Measurements from ENCODE around the gene CCDC192.
"Not testable (repeated sequence)": the region's sequence is repeated elsewhere in the genome, so short reads cannot be mapped to it uniquely, and the experiment has no call there.

CCDC192 gene

GRCh38 chr5:127667926-127668325, 35.3 kb upstream of the CCDC192 start:
- no peak for DNase-seq (ENCODE audit: low read depth)

DNA sequence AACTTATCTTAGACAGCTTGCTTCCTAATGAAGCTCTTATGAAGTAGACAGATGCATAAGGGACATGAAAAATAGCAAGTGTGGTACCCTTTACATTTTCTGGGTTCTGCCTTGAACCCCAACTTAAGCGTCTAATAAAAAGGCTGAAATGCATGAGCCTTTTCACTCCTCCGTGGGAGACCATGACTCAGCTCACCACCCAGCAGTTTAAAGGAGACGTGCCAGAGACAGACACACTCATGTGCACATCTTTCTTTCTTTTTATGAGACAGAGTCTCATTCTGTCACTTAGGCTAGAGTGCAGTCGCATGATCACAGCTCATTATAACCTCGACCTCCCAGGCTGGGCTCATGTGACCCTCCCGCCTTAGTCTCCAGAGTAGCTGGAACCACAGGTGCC, 32.0 kb upstream of the CCDC192 start:
- no peak for DNase-seq (ENCODE audit: low read depth)
- TF ChIP-seq, protein P1, sequence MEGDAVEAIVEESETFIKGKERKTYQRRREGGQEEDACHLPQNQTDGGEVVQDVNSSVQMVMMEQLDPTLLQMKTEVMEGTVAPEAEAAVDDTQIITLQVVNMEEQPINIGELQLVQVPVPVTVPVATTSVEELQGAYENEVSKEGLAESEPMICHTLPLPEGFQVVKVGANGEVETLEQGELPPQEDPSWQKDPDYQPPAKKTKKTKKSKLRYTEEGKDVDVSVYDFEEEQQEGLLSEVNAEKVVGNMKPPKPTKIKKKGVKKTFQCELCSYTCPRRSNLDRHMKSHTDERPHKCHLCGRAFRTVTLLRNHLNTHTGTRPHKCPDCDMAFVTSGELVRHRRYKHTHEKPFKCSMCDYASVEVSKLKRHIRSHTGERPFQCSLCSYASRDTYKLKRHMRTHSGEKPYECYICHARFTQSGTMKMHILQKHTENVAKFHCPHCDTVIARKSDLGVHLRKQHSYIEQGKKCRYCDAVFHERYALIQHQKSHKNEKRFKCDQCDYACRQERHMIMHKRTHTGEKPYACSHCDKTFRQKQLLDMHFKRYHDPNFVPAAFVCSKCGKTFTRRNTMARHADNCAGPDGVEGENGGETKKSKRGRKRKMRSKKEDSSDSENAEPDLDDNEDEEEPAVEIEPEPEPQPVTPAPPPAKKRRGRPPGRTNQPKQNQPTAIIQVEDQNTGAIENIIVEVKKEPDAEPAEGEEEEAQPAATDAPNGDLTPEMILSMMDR (conservative IDR thresholded peaks at IDR 0.05; ENCODE audit: low read length) = no peak
- no peak overlapping the region for H3K4me3 ChIP-seq (ENCODE audit: low read length)

More at GRCh38 chr5:127667926-127668325, 35.3 kb upstream of the CCDC192 start:
- no peak overlapping the region for H3K4me3 ChIP-seq (ENCODE audit: low read length)
- TF ChIP-seq, protein P1 (conservative IDR thresholded peaks at IDR 0.05; ENCODE audit: low read length) = no peak

DNA sequence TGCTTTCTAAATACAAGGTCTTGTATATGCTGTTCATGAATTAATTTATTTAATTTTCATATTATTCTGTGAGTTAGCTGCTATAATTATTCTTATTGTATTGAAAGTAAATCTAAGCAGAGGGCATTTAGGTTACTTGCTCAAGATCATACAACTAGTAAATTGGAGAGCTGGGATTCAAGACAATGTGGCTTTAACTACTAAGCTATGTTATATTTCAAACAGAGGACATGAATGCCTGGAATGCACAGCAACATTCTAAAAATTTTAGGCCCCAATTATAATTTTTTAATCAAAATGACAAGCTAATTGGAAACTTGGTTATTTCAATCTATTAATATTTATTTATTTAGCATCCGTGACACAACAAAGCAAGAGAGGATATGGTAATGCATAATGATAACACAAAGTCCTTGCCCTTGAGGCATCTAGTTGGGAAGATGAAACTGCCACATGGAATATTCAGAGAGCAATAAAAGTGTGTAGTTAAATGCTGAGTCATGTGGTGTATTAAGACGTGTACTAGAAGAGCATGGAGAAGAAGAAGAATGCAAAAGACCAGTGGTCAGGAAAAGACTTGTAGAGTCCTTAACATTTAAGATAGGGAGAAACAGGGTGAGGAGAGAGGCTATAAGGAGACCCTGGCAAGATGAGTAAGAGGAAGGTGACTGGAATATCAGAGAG, 29.9 kb upstream of the CCDC192 start:
- no peak for DNase-seq (ENCODE audit: low read depth)
- TF ChIP-seq, protein P1 (conservative IDR thresholded peaks at IDR 0.05; ENCODE audit: low read length) = no peak
- H3K4me3 ChIP-seq (ENCODE audit: low read length) = no peak overlapping the region

GRCh38 chr5:127676951-127677350, 26.2 kb upstream of the CCDC192 start:
- not testable (repeated sequence) for H3K4me3 ChIP-seq (ENCODE audit: low read length); DNase-seq (ENCODE audit: low read depth)

- DNase-seq (ENCODE audit: low read depth); H3K4me3 ChIP-seq (ENCODE audit: low read length): not testable (repeated sequence)
Measured at GRCh38 chr5:127679691-127680330, 23.4 kb upstream of the CCDC192 start.

GRCh38 chr5:127680595-127680994, 22.6 kb upstream of the CCDC192 start:
- no peak overlapping the region for H3K4me3 ChIP-seq (ENCODE audit: low read length)
- TF ChIP-seq, protein P1 (conservative IDR thresholded peaks at IDR 0.05; ENCODE audit: low read length) = no peak
- DNase-seq (ENCODE audit: low read depth) = no peak

DNA sequence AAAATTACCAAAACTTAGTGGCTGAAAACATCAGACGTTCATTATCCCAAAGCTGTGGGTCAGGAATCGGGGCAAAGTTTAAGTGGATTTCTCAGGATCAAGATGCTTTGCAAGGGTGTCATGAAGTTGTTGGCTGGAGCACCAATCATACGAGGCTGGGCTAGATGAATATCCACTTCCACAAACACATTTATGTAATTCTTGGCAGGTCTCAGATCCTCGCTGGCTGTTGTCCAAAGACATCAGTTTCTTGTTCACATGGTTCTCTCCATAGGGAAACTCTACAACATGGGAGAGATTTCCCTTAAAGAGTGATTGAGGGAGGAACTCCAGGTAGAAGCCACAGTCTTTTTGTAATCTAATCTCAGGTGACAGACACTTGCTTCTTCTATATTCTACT, 20.2 kb upstream of the CCDC192 start:
- DNase-seq (ENCODE audit: low read depth) = no peak
- H3K4me3 ChIP-seq (ENCODE audit: low read length) = no peak overlapping the region
- TF ChIP-seq, protein P1 (conservative IDR thresholded peaks at IDR 0.05; ENCODE audit: low read length) = no peak

DNA sequence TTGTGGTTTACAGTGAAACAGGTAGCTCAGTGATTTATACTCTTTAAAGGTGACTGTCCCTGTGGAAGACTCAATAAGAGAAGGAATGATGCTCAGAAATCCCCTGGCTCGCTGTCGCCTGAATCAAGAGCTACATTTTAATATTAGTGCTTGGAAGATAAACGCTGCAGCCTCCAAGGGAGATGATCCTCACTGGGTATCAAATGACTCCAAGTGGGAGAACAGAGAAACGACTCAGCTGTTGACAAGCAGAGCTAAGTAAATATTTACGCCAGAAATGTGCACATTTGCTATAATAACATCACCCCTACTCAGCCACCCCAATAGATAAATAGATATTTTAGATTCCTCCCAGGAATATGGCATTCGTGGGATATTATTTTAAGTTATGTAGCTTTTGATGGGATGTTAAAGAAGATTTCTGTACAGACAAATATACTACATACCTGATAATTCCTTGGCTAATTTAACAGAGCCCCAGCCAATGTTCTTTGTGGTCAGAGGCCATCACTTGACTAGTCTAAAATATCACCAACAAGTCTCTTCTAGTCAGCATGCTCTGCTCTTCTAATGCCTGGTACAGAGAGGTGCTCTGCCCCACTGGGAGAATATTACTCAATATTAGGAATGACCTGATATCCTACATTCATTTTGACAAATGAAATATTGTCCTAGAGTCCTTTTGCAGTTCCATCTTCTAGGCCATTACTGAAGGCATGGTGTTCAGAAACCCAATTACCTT, 18.3 kb upstream of the CCDC192 start:
- H3K4me3 ChIP-seq (ENCODE audit: low read length) = no peak overlapping the region
- TF ChIP-seq, protein P1 (conservative IDR thresholded peaks at IDR 0.05; ENCODE audit: low read length) = no peak
- no peak for DNase-seq (ENCODE audit: low read depth)

All from AG10803 (cell line).